Neural cell (in vitro differentiated cells): Measurements from ENCODE around the gene MPP3. TPM values are rescaled to one million over a fixed set of nuclear protein-coding genes. Genes with fewer than 3 reads are reported as not detected.

Experiments used
- H2AFZ ChIP-seq: fragments of 200-600, 300-800 bp; sonication (generic), shearing (Covaris generic); 2 replicates; pipeline ENCODE4 v1.6.0; 2014; ENCODE audit warnings: low read depth, mild to moderate bottlenecking, antibody characterized with exemption, low read length, moderate library complexity
- H3F3A ChIP-seq: fragments of 200-600 bp; shearing (Covaris generic); 2 replicates; pipeline ENCODE4 v1.6.1; 2016; ENCODE audit warnings: mild to moderate bottlenecking, moderate library complexity, mixed read lengths, antibody characterized with exemption, low read length; ENCODE audit not compliant: insufficient read depth, poor library complexity, severe bottlenecking
- H3K27ac ChIP-seq: fragments of 200-600, 300-800 bp; sonication (generic), shearing (Covaris generic); 2 replicates; pipeline ENCODE4 v1.5.1; 2014; ENCODE audit warnings: mild to moderate bottlenecking, low read length, moderate library complexity
- H3K27me3 ChIP-seq: fragments of 300-800, 200-600 bp; sonication (generic), shearing (Covaris generic); 2 replicates; pipeline ENCODE4 v1.6.0; 2014; ENCODE audit warnings: mild to moderate bottlenecking, low read depth, low read length, moderate library complexity; ENCODE audit not compliant: insufficient read depth
- H3K36me3 ChIP-seq: fragments of 300-800, 200-600 bp; sonication (generic), shearing (Covaris generic); 2 replicates; pipeline ENCODE4 v1.5.1; 2014; ENCODE audit warnings: mild to moderate bottlenecking, antibody characterized with exemption, low read length, moderate library complexity; ENCODE audit not compliant: insufficient read depth
- H3K4me2 ChIP-seq: fragments of 300-800, 200-600 bp; sonication (generic), shearing (Covaris generic); 2 replicates; pipeline ENCODE4 v1.6.0; 2014; ENCODE audit warnings: mild to moderate bottlenecking, low read length
- H3K4me3 ChIP-seq: fragments of 300-800, 200-600 bp; sonication (generic), shearing (Covaris generic); 2 replicates; pipeline ENCODE4 v1.5.1; 2014; ENCODE audit warnings: mild to moderate bottlenecking, low read length, moderate library complexity
- H3K79me2 ChIP-seq: fragments of 200-600 bp; shearing (Covaris generic); replicated peaks from 2 replicates; pipeline ENCODE4 v1.6.0; 2014; ENCODE audit warnings: mild to moderate bottlenecking, low read length, moderate library complexity; ENCODE audit not compliant: insufficient read depth
- H3K9ac ChIP-seq: fragments of 300-800, 200-600 bp; sonication (generic), shearing (Covaris generic); 2 replicates; pipeline ENCODE4 v1.6.1; 2016; ENCODE audit warnings: mild to moderate bottlenecking, low read length, mixed read lengths
- H3K9me2 ChIP-seq: fragments of 200-600 bp; shearing (Covaris generic); 2 replicates; pipeline ENCODE4 v1.6.1; 2016; ENCODE audit warnings: mild to moderate bottlenecking, low read length, mixed read lengths; ENCODE audit not compliant: insufficient read depth
- H3K9me3 ChIP-seq: fragments of 200-600, 300-800 bp; sonication (generic), shearing (Covaris generic); 2 replicates; pipeline ENCODE4 v1.6.1; 2016; ENCODE audit warnings: mild to moderate bottlenecking, mixed run types, low read length, moderate library complexity, mixed read lengths
- H4K20me1 ChIP-seq: fragments of 200-600 bp; shearing (Covaris generic); 2 replicates; pipeline ENCODE4 v1.6.1; 2016; ENCODE audit warnings: mild to moderate bottlenecking, mixed run types; ENCODE audit not compliant: insufficient read depth
- EP300 ChIP-seq: fragments of 450-650 bp; conservative IDR thresholded peaks from 2 replicates; pipeline ENCODE4 v1.6.1; 2014; ENCODE audit warnings: antibody characterized with exemption, mild to moderate bottlenecking, moderate library complexity; ENCODE audit not compliant: poor library complexity, severe bottlenecking
- EZH2 ChIP-seq: fragments of 200-600, 300-800 bp; shearing (Covaris generic), sonication (generic); IDR thresholded peaks from 2 replicates; pipeline ENCODE4 v1.6.1; 2014; ENCODE audit warnings: antibody characterized with exemption, low read length, borderline replicate concordance, mild to moderate bottlenecking; ENCODE audit not compliant: insufficient read depth, poor library complexity, severe bottlenecking
- MXI1 ChIP-seq: fragments of 450-650 bp; conservative IDR thresholded peaks from 2 replicates; pipeline ENCODE4 v1.6.1; 2014; ENCODE audit warnings: antibody characterized with exemption, mild to moderate bottlenecking; ENCODE audit not compliant: poor library complexity, severe bottlenecking
- POLR2AphosphoS5 ChIP-seq: IDR thresholded peaks from 2 replicates; pipeline ENCODE4 v1.6.1; 2012
- RAD21 ChIP-seq: fragments of 450-650 bp; conservative IDR thresholded peaks from 2 replicates; pipeline ENCODE4 v1.6.1; 2014; ENCODE audit warnings: antibody characterized with exemption, mild to moderate bottlenecking, moderate library complexity
- SMC3 ChIP-seq: fragments of 450-650 bp; conservative IDR thresholded peaks from 2 replicates; pipeline ENCODE4 v1.6.1; 2014; ENCODE audit warnings: antibody characterized with exemption, mild to moderate bottlenecking, moderate library complexity; ENCODE audit not compliant: poor library complexity
- TAF1 ChIP-seq: IDR thresholded peaks from 2 replicates; pipeline ENCODE4 v1.6.1; 2012; ENCODE audit warnings: low read depth
- polyA plus RNA-seq: library from polyadenylated mRNA; depleted of rRNA; stranded (reverse); fragments of >200 nt; gene quantifications from 2 replicates; pipeline ENCODE4 v1.2.3, GENCODE V29; 2014
- TF ChIP-seq, protein P1 (sequence below): IDR thresholded peaks from 2 replicates; pipeline ENCODE4 v1.6.1; 2012; ENCODE audit warnings: borderline replicate concordance
- TF ChIP-seq, protein P2 (sequence below): fragments of 450-650 bp; IDR thresholded peaks from 2 replicates; pipeline ENCODE4 v1.5.1; 2014; ENCODE audit warnings: antibody characterized with exemption, mild to moderate bottlenecking, moderate library complexity; ENCODE audit not compliant: poor library complexity, severe bottlenecking

The MPP3 gene
- polyA plus RNA-seq, 1 donor from 2014 or later, result 48.1 TPM

- Histone ChIP-seq H3K9me2 (no peaks in the 10 kb centered on the region), H3K4me3 (no peak overlapping the region), H3K36me3 (no peaks in the 10 kb centered on the region), H3K27ac (no peak overlapping the region), H2AFZ (no peak overlapping the region), H3K4me2 (no peak overlapping the region), H3K9ac (no peak overlapping the region), H3K9me3 (no peaks in the 10 kb centered on the region), H4K20me1 (no peaks in the 10 kb centered on the region), H3K27me3 (no peaks in the 10 kb centered on the region), H3K79me2 (no peaks in the 10 kb centered on the region), H3F3A (no peaks in the 10 kb centered on the region)
- TF ChIP-seq SMC3 (no peak), EZH2 (no peak), POLR2AphosphoS5 (no peak), EP300 (no peak), RAD21 (no peak), TAF1 (no peak), MXI1 (no peak)
- TF ChIP-seq, protein P1, sequence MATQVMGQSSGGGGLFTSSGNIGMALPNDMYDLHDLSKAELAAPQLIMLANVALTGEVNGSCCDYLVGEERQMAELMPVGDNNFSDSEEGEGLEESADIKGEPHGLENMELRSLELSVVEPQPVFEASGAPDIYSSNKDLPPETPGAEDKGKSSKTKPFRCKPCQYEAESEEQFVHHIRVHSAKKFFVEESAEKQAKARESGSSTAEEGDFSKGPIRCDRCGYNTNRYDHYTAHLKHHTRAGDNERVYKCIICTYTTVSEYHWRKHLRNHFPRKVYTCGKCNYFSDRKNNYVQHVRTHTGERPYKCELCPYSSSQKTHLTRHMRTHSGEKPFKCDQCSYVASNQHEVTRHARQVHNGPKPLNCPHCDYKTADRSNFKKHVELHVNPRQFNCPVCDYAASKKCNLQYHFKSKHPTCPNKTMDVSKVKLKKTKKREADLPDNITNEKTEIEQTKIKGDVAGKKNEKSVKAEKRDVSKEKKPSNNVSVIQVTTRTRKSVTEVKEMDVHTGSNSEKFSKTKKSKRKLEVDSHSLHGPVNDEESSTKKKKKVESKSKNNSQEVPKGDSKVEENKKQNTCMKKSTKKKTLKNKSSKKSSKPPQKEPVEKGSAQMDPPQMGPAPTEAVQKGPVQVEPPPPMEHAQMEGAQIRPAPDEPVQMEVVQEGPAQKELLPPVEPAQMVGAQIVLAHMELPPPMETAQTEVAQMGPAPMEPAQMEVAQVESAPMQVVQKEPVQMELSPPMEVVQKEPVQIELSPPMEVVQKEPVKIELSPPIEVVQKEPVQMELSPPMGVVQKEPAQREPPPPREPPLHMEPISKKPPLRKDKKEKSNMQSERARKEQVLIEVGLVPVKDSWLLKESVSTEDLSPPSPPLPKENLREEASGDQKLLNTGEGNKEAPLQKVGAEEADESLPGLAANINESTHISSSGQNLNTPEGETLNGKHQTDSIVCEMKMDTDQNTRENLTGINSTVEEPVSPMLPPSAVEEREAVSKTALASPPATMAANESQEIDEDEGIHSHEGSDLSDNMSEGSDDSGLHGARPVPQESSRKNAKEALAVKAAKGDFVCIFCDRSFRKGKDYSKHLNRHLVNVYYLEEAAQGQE, result no peak
- TF ChIP-seq, protein P2, sequence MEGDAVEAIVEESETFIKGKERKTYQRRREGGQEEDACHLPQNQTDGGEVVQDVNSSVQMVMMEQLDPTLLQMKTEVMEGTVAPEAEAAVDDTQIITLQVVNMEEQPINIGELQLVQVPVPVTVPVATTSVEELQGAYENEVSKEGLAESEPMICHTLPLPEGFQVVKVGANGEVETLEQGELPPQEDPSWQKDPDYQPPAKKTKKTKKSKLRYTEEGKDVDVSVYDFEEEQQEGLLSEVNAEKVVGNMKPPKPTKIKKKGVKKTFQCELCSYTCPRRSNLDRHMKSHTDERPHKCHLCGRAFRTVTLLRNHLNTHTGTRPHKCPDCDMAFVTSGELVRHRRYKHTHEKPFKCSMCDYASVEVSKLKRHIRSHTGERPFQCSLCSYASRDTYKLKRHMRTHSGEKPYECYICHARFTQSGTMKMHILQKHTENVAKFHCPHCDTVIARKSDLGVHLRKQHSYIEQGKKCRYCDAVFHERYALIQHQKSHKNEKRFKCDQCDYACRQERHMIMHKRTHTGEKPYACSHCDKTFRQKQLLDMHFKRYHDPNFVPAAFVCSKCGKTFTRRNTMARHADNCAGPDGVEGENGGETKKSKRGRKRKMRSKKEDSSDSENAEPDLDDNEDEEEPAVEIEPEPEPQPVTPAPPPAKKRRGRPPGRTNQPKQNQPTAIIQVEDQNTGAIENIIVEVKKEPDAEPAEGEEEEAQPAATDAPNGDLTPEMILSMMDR, result no peak
Observed at GRCh38 chr17:43803758-43804157, 29.2 kb downstream of the MPP3 start.

DNA sequence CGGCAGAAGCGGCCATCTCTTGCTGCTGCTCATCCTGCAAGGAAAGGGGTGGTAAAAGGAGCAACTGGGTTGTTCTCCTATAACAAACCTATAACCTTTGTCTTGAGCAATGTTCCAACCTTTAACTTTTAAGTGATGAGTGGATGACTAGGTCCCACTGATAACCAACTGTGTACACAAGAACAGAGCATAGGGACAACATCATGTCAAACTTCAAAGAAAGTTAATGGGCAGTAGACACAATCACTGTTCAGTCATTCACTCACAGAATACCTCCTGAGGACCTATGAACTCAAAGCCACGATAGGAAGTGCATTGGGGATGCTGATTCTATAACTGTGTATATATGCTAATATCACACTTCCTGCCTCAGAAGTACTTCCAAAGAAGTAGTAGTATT is 31.1 kb downstream of the MPP3 start:
- TF ChIP-seq POLR2AphosphoS5 (no peak), EZH2 (no peak), MXI1 (no peak)
- TF ChIP-seq, protein P2, result no peak
- TF ChIP-seq, protein P1, result no peak

More for the DNA sequence above, 31.1 kb downstream of the MPP3 start:
- Histone ChIP-seq H2AFZ (no peak overlapping the region), H3K27me3 (no peaks in the 10 kb centered on the region), H3K9me3 (no peaks in the 10 kb centered on the region), H3K4me2 (no peak overlapping the region), H3K79me2 (no peaks in the 10 kb centered on the region), H3K9me2 (no peaks in the 10 kb centered on the region), H3K27ac (no peak overlapping the region), H3K4me3 (no peak overlapping the region), H4K20me1 (no peaks in the 10 kb centered on the region), H3K36me3 (no peaks in the 10 kb centered on the region), H3K9ac (no peak overlapping the region), H3F3A (no peaks in the 10 kb centered on the region)
